Measurements from ENCODE around the gene STIP1.
"Not testable (repeated sequence)": the region's sequence is repeated elsewhere in the genome, so short reads cannot be mapped to it uniquely, and the experiment has no call there.

Gene STIP1

GRCh38 chr11:64237484-64237951, 51.5 kb downstream of the STIP1 start:
- no peak for DNase-seq (ENCODE audit: low read depth in 2 of 2)

GRCh38 chr11:64238076-64238475, 52.1 kb downstream of the STIP1 start:
- DNase-seq (ENCODE audit: low read depth in 2 of 2): no peak

- no peak for DNase-seq (ENCODE audit: low read depth in 2 of 2)
These were observed 53.0 kb downstream of the STIP1 start for GRCh38 chr11:64238999-64239398.

GRCh38 chr11:64239662-64240434, 53.9 kb downstream of the STIP1 start:
- DNase-seq (ENCODE audit: low read depth in 2 of 2): no peak

GRCh38 chr11:64240435-64241240, 54.7 kb downstream of the STIP1 start, which contains the start of gene FKBP2:
TSS of gene FKBP2 (plus strand) at chr11:64241095. CDS start at chr11:64242388, 1,293 bp downstream.
- DNase-seq (ENCODE audit: low read depth in 2 of 2): peak; percentile 92 to 94

GRCh38 chr11:64241241-64241490, 55.2 kb downstream of the STIP1 start:
- peak; percentile 99 for DNase-seq (ENCODE audit: low read depth in 2 of 2)

- DNase-seq (ENCODE audit: low read depth in 2 of 2): no peak
These were observed 55.8 kb downstream of the STIP1 start for GRCh38 chr11:64241491-64242374.

GRCh38 chr11:64243236-64243854, 57.4 kb downstream of the STIP1 start:
- no peak for DNase-seq (ENCODE audit: low read depth in 2 of 2)

GRCh38 chr11:64244107-64244506, 58.1 kb downstream of the STIP1 start:
- DNase-seq (ENCODE audit: low read depth in 2 of 2): no peak

GRCh38 chr11:64244966-64245365, 59.0 kb downstream of the STIP1 start:
- DNase-seq (ENCODE audit: low read depth in 2 of 2): no peak

- no peak for DNase-seq (ENCODE audit: low read depth in 2 of 2)
These were observed 59.4 kb downstream of the STIP1 start for GRCh38 chr11:64245401-64245796.

- DNase-seq (ENCODE audit: low read depth in 2 of 2): no peak
These were observed 60.0 kb downstream of the STIP1 start for GRCh38 chr11:64245797-64246620.

GRCh38 chr11:64246621-64246870, 60.6 kb downstream of the STIP1 start:
- not testable (repeated sequence) for DNase-seq (ENCODE audit: low read depth in 2 of 2)

GRCh38 chr11:64246871-64247728, 61.1 kb downstream of the STIP1 start, which contains the start of gene PPP1R14B:
TSS of gene PPP1R14B (minus strand) at chr11:64246943. CDS start at chr11:64246673, 270 bp downstream.
- no peak for DNase-seq (ENCODE audit: low read depth in 2 of 2)

- no peak for DNase-seq (ENCODE audit: low read depth in 2 of 2)
These were observed 62.0 kb downstream of the STIP1 start for GRCh38 chr11:64247729-64248531.

GRCh38 chr11:64248578-64248977, 62.6 kb downstream of the STIP1 start:
- DNase-seq (ENCODE audit: low read depth in 2 of 2): no peak

GRCh38 chr11:64249038-64249437, 63.1 kb downstream of the STIP1 start:
- no peak for DNase-seq (ENCODE audit: low read depth in 2 of 2)

GRCh38 chr11:64249563-64250414, 63.8 kb downstream of the STIP1 start:
- DNase-seq (ENCODE audit: low read depth in 2 of 2): no peak

Measured in stimulated activated CD8-positive, alpha-beta memory T cell treated with anti-CD3 and anti-CD28 coated beads, Interleukin-7, amount 100 ng/mL, for 1 hour (primary cell).